Activated CD4-positive, alpha-beta T cell treated with anti-CD3 and anti-CD28 coated beads, Interleukin-2, amount 10 ng/mL, durations not matched to agents 24 days and 14 days (primary cell): Measurements from ENCODE around the gene CSTA. TPM values are rescaled to one million over a fixed set of nuclear protein-coding genes. Genes with fewer than 3 reads are reported as not detected.

Experiments
- DNase-seq: peaks from one replicate; pipeline ENCODE4 v3.0.0; 2022
- H3K27ac Mint-ChIP-seq: one replicate; pipeline ENCODE4 v1.8.0; 2022; ENCODE audit warnings: mild to moderate bottlenecking, mixed read lengths
- H3K27me3 Mint-ChIP-seq: one replicate; pipeline ENCODE4 v1.8.0; 2022; ENCODE audit warnings: mixed read lengths
- H3K36me3 Mint-ChIP-seq: one replicate; pipeline ENCODE4 v1.8.0; 2022; ENCODE audit warnings: low read depth, mild to moderate bottlenecking, mixed read lengths
- H3K4me1 Mint-ChIP-seq: one replicate; pipeline ENCODE4 v1.8.0; 2021; ENCODE audit warnings: mixed read lengths
- H3K4me3 Mint-ChIP-seq: one replicate; pipeline ENCODE4 v1.8.0; 2022; ENCODE audit warnings: mild to moderate bottlenecking, moderate library complexity, mixed read lengths
- H3K9me3 Mint-ChIP-seq: one replicate; pipeline ENCODE4 v1.8.0; 2021; ENCODE audit warnings: mixed read lengths
- intact Hi-C: fragments of 100-400 bp; cut with micrococcal nuclease; formaldehyde crosslinking; loops from one replicate; pipeline ENCODE4 v1.15.1; 2023
- total RNA-seq: library from RNA; stranded (reverse); gene quantifications from 2 replicates; pipeline ENCODE4 v1.2.3, GENCODE V29; 2022

Gene CSTA
- total RNA-seq: not detected in 2 replicates

GRCh38 chr3:122324871-122325323 is at the start of gene CSTA:
TSS of gene CSTA (plus strand) at chr3:122325248. CDS start at chr3:122325293, 45 bp downstream.
- peaks cover 21% of the 10 kb centered on the region for H3K4me1 Mint-ChIP-seq

GRCh38 chr3:122281891-122282290 is 43.2 kb upstream of the CSTA start:
- Mint-ChIP-seq H3K36me3 (no peaks in the 10 kb centered on the region), H3K27ac (no peak overlapping the region), H3K27me3 (peaks cover 21% of the 10 kb centered on the region), H3K4me3 (no peak overlapping the region), H3K4me1 (no peaks in the 10 kb centered on the region), H3K9me3 (no peaks in the 10 kb centered on the region)
- no peak for DNase-seq
- intact Hi-C loops: no loop called here

More at GRCh38 chr3:122324871-122325323, at the start of gene CSTA:
- peaks cover 4% of the 10 kb centered on the region for H3K9me3 Mint-ChIP-seq
- H3K27me3 Mint-ChIP-seq: no peaks in the 10 kb centered on the region
- peaks cover 2% of the 10 kb centered on the region for H3K36me3 Mint-ChIP-seq
- no peak within 1 kb of the TSS for H3K27ac Mint-ChIP-seq
- DNase-seq: no peak
- H3K4me3 Mint-ChIP-seq: no peak within 1 kb of the TSS
- intact Hi-C loops: no loop called here

GRCh38 chr3:122283796-122284445 is 41.1 kb upstream of the CSTA start:
- Mint-ChIP-seq H3K27ac (no peak overlapping the region), H3K4me3 (no peak overlapping the region), H3K36me3 (no peaks in the 10 kb centered on the region), H3K4me1 (no peaks in the 10 kb centered on the region), H3K27me3 (peaks cover 27% of the 10 kb centered on the region), H3K9me3 (no peaks in the 10 kb centered on the region)
- no peak for DNase-seq
- intact Hi-C loops: no loop called here

- Mint-ChIP-seq H3K4me3 (no peak overlapping the region), H3K27ac (no peak overlapping the region), H3K36me3 (no peaks in the 10 kb centered on the region), H3K9me3 (no peaks in the 10 kb centered on the region), H3K27me3 (peaks cover 27% of the 10 kb centered on the region), H3K4me1 (no peaks in the 10 kb centered on the region)
- no peak for DNase-seq
- intact Hi-C loops: no loop called here
Measured at GRCh38 chr3:122284486-122284885, 40.6 kb upstream of the CSTA start.

- Mint-ChIP-seq H3K9me3 (no peaks in the 10 kb centered on the region), H3K27ac (no peak overlapping the region), H3K36me3 (no peaks in the 10 kb centered on the region), H3K4me1 (peaks cover 15% of the 10 kb centered on the region), H3K27me3 (peaks cover 2% of the 10 kb centered on the region), H3K4me3 (no peak overlapping the region)
- intact Hi-C loops: no loop called here
- no peak for DNase-seq
Measured at GRCh38 chr3:122294359-122294758, 30.7 kb upstream of the CSTA start.

GRCh38 chr3:122295266-122296062 is 29.6 kb upstream of the CSTA start:
- intact Hi-C loops: no loop called here
- no peaks in the 10 kb centered on the region for H3K9me3 Mint-ChIP-seq
- no peak overlapping the region for H3K27ac Mint-ChIP-seq
- peaks cover 16% of the 10 kb centered on the region for H3K4me1 Mint-ChIP-seq
- peaks cover 2% of the 10 kb centered on the region for H3K27me3 Mint-ChIP-seq
- DNase-seq: peak; percentile 67
- no peak overlapping the region for H3K4me3 Mint-ChIP-seq
- H3K36me3 Mint-ChIP-seq: peaks cover 1% of the 10 kb centered on the region

- peak overlapping the region; percentile 14 for H3K4me3 Mint-ChIP-seq
- intact Hi-C loops: loop anchor here (1.0 to 2.0 kb wide), 4 partner anchors 25 to 194 kb away; no protein-coding TSS in a partner anchor
- H3K27me3 Mint-ChIP-seq: no peaks in the 10 kb centered on the region
- peak; percentile 65 for DNase-seq
- H3K9me3 Mint-ChIP-seq: no peaks in the 10 kb centered on the region
- peaks cover 21% of the 10 kb centered on the region for H3K4me1 Mint-ChIP-seq
- H3K27ac Mint-ChIP-seq: no peak overlapping the region
- H3K36me3 Mint-ChIP-seq: peaks cover 2% of the 10 kb centered on the region
Measured at GRCh38 chr3:122298239-122298638, 26.8 kb upstream of the CSTA start.

- Mint-ChIP-seq H3K27ac (peak overlapping the region; percentile 47), H3K9me3 (no peaks in the 10 kb centered on the region), H3K27me3 (no peaks in the 10 kb centered on the region), H3K4me3 (no peak overlapping the region), H3K36me3 (peaks cover 2% of the 10 kb centered on the region), H3K4me1 (peaks cover 21% of the 10 kb centered on the region)
- no peak for DNase-seq
- intact Hi-C loops: loop anchor here (1.0 to 2.0 kb wide), 5 partner anchors 24 to 464 kb away; partner anchors contain the start of genes EAF2 and IQCB1
Measured at GRCh38 chr3:122299215-122299614, 25.8 kb upstream of the CSTA start.

- Mint-ChIP-seq H3K4me3 (no peak overlapping the region), H3K36me3 (peaks cover 2% of the 10 kb centered on the region), H3K27ac (no peak overlapping the region), H3K27me3 (no peaks in the 10 kb centered on the region), H3K4me1 (peaks cover 21% of the 10 kb centered on the region), H3K9me3 (no peaks in the 10 kb centered on the region)
- intact Hi-C loops: loop anchor here (1.0 to 2.0 kb wide), 6 partner anchors 23 to 754 kb away; partner anchors contain the start of genes EAF2 and IQCB1
- DNase-seq: peak; percentile 84
Measured at GRCh38 chr3:122299872-122300460, 25.1 kb upstream of the CSTA start.

GRCh38 chr3:122301063-122301462 is 24.0 kb upstream of the CSTA start:
- Mint-ChIP-seq H3K27me3 (peaks cover 2% of the 10 kb centered on the region), H3K36me3 (peaks cover 2% of the 10 kb centered on the region), H3K9me3 (no peaks in the 10 kb centered on the region), H3K27ac (no peak overlapping the region), H3K4me3 (no peak overlapping the region), H3K4me1 (peaks cover 21% of the 10 kb centered on the region)
- DNase-seq: peak; percentile 48
- intact Hi-C loops: no loop called here

- Mint-ChIP-seq H3K36me3 (no peaks in the 10 kb centered on the region), H3K9me3 (no peaks in the 10 kb centered on the region), H3K4me3 (no peak overlapping the region), H3K27ac (no peak overlapping the region), H3K27me3 (peaks cover 5% of the 10 kb centered on the region), H3K4me1 (peaks cover 2% of the 10 kb centered on the region)
- peak; percentile 54 for DNase-seq
- intact Hi-C loops: no loop called here
Measured at GRCh38 chr3:122305818-122306621, 19.0 kb upstream of the CSTA start.

GRCh38 chr3:122306622-122306953 is 18.5 kb upstream of the CSTA start:
- no peak overlapping the region for H3K27ac Mint-ChIP-seq
- no peak overlapping the region for H3K4me3 Mint-ChIP-seq
- no peaks in the 10 kb centered on the region for H3K36me3 Mint-ChIP-seq
- intact Hi-C loops: no loop called here
- peaks cover 5% of the 10 kb centered on the region for H3K27me3 Mint-ChIP-seq
- H3K4me1 Mint-ChIP-seq: no peaks in the 10 kb centered on the region
- DNase-seq: no peak
- no peaks in the 10 kb centered on the region for H3K9me3 Mint-ChIP-seq

GRCh38 chr3:122307094-122307687 is 17.9 kb upstream of the CSTA start:
- no peaks in the 10 kb centered on the region for H3K36me3 Mint-ChIP-seq
- H3K4me3 Mint-ChIP-seq: no peak overlapping the region
- no peaks in the 10 kb centered on the region for H3K4me1 Mint-ChIP-seq
- peaks cover 5% of the 10 kb centered on the region for H3K27me3 Mint-ChIP-seq
- no peaks in the 10 kb centered on the region for H3K9me3 Mint-ChIP-seq
- no peak for DNase-seq
- no peak overlapping the region for H3K27ac Mint-ChIP-seq
- intact Hi-C loops: no loop called here
